Neural progenitor cell (in vitro differentiated cells): ENCODE measurements around the gene URAD. TPM values are rescaled to one million over a fixed set of nuclear protein-coding genes. Genes with fewer than 3 reads are reported as not detected.
"Not testable (repeated sequence)": the region's sequence is repeated elsewhere in the genome, so short reads cannot be mapped to it uniquely, and the experiment has no call there.

Experiments
- DNase-seq: peaks from one replicate; pipeline ENCODE4 v3.0.0-alpha.2; 2016; ENCODE audit warnings: low spot score
- H2AFZ ChIP-seq: fragments of 200-600 bp; sonication (generic); replicated peaks from 2 replicates; pipeline ENCODE4 v1.6.1; 2016; ENCODE audit warnings: antibody characterized with exemption
- H3F3A ChIP-seq: fragments of 200-600 bp; sonication (generic); 2 replicates; pipeline ENCODE4 v1.6.1; 2016; ENCODE audit warnings: antibody characterized with exemption, low read depth
- H3K27ac ChIP-seq: fragments of 200-600 bp; sonication (generic); 2 replicates; pipeline ENCODE4 v1.5.1; 2016; ENCODE audit warnings: mild to moderate bottlenecking
- H3K27me3 ChIP-seq: fragments of 200-600 bp; sonication (generic); 2 replicates; pipeline ENCODE4 v1.6.1; 2016; ENCODE audit warnings: mild to moderate bottlenecking, moderate library complexity
- H3K36me3 ChIP-seq: fragments of 200-600 bp; sonication (generic); 2 replicates; pipeline ENCODE4 v1.5.1; 2016
- H3K4me1 ChIP-seq: fragments of 200-600 bp; sonication (generic); 2 replicates; pipeline ENCODE4 v1.6.1; 2016; ENCODE audit warnings: mixed run types
- H3K4me2 ChIP-seq: fragments of 200-600 bp; sonication (generic); 2 replicates; pipeline ENCODE4 v1.6.1; 2016
- H3K4me3 ChIP-seq: fragments of 200-600 bp; sonication (generic); 2 replicates; pipeline ENCODE4 v1.5.1; 2016
- H3K79me2 ChIP-seq: fragments of 200-600 bp; sonication (generic); 2 replicates; pipeline ENCODE4 v1.6.1; 2016; ENCODE audit warnings: low read depth
- H3K9ac ChIP-seq: fragments of 200-600 bp; sonication (generic); 2 replicates; pipeline ENCODE4 v1.6.1; 2016
- H3K9me3 ChIP-seq: fragments of 200-600 bp; sonication (generic); 2 replicates; pipeline ENCODE4 v1.5.1; 2016; ENCODE audit warnings: low read depth
- H4K20me1 ChIP-seq: fragments of 200-600 bp; sonication (generic); 2 replicates; pipeline ENCODE4 v1.6.1; 2016; ENCODE audit warnings: low read depth
- H3K27ac Mint-ChIP-seq: 3 replicates; pipeline ENCODE4 v1.8.0; 2021; ENCODE audit warnings: mixed read lengths
- H3K27me3 Mint-ChIP-seq: 2 replicates; pipeline ENCODE4 v1.8.0; 2022; ENCODE audit warnings: low read depth, mild to moderate bottlenecking, inconsistent platforms, moderate library complexity, mixed read lengths; ENCODE audit not compliant: insufficient read depth
- H3K36me3 Mint-ChIP-seq: 3 replicates; pipeline ENCODE4 v1.8.0; 2021; ENCODE audit warnings: mixed read lengths
- H3K4me1 Mint-ChIP-seq: 3 replicates; pipeline ENCODE4 v1.8.0; 2021; ENCODE audit warnings: mixed read lengths
- H3K4me3 Mint-ChIP-seq: 3 replicates; pipeline ENCODE4 v1.8.0; 2021; ENCODE audit warnings: mild to moderate bottlenecking, moderate library complexity, mixed read lengths
- H3K9me3 Mint-ChIP-seq: 3 replicates; pipeline ENCODE4 v1.8.0; 2020; ENCODE audit warnings: mixed read lengths
- CTCF ChIP-seq: fragments of 200-600 bp; sonication (generic); IDR thresholded peaks from 2 replicates; pipeline ENCODE4 v1.5.1; 2017; ENCODE audit warnings: antibody characterized with exemption, mild to moderate bottlenecking
- EZH2 ChIP-seq: fragments of 200-600 bp; sonication (generic); IDR thresholded peaks from 2 replicates; pipeline ENCODE4 v1.6.1; 2017; ENCODE audit warnings: antibody characterized with exemption, mild to moderate bottlenecking, moderate library complexity
- EZH2phosphoT487 ChIP-seq: fragments of 200-600 bp; sonication (generic); IDR thresholded peaks from 2 replicates; pipeline ENCODE4 v1.6.1; 2017; ENCODE audit warnings: antibody characterized with exemption
- total RNA-seq: library from RNA; depleted of rRNA; stranded (reverse); fragments of >200 nt; gene quantifications from 2 replicates; pipeline ENCODE4 v1.2.3, GENCODE V29; 2015; ENCODE audit warnings: low replicate concordance

Gene URAD
- total RNA-seq, 1 donor from 2014 or later, result not detected

DNA sequence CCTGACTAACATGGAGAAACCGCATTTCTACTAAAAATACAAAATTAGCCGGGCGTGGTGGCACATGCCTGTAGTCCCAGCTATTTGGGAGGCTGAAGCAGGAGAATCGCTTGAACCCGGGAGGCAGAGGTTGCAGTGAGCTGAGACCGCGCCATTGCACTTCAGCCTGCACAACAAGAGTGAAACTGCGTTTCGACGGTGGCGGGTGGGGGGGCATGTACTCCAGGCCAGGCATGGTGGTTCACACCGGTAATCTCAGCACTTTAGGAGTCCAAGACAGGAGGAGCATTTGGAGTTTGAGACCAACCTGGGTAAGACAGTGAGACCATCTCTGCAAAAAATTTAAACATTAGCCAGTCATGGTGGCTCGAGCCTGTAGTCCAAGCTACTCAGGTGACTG lies 24.3 kb downstream of the URAD start:
- peaks cover 100% of the 10 kb centered on the region for H3K27me3 ChIP-seq
- H2AFZ ChIP-seq, H3K27ac Mint-ChIP-seq, H3K36me3 Mint-ChIP-seq, H3K4me2 ChIP-seq, H3K4me3 ChIP-seq, DNase-seq, H3K79me2 ChIP-seq, H3K36me3 ChIP-seq, H3K9me3 ChIP-seq, H3K9me3 Mint-ChIP-seq, H3K9ac ChIP-seq, H3K27ac ChIP-seq, H3K4me3 Mint-ChIP-seq: not testable (repeated sequence)
- Mint-ChIP-seq H3K27me3 (peaks cover 84% of the 10 kb centered on the region), H3K4me1 (peaks cover 29% of the 10 kb centered on the region)
- TF ChIP-seq EZH2, result peak; percentile 36
- peaks cover 34% of the 10 kb centered on the region for H3F3A ChIP-seq
- peaks cover 99% of the 10 kb centered on the region for H4K20me1 ChIP-seq
- peaks cover 24% of the 10 kb centered on the region for H3K4me1 ChIP-seq

- DNase-seq, result no peak
- peak; percentile 17 for TF ChIP-seq EZH2phosphoT487
- no peak for TF ChIP-seq CTCF
- TF ChIP-seq EZH2, result peak; percentile 60
- peaks cover 27% of the 10 kb centered on the region for H3K4me1 Mint-ChIP-seq
Measured at GRCh38 chr13:27963491-27963890, 25.0 kb downstream of the URAD start.

GRCh38 chr13:27962982-27963381 lies 25.5 kb downstream of the URAD start:
- Histone ChIP-seq H3K4me3 (no peak overlapping the region), H3K27ac (no peak overlapping the region), H3F3A (peaks cover 33% of the 10 kb centered on the region), H4K20me1 (peaks cover 99% of the 10 kb centered on the region), H3K79me2 (no peaks in the 10 kb centered on the region), H3K9me3 (no peaks in the 10 kb centered on the region), H3K9ac (no peak overlapping the region), H3K27me3 (peaks cover 100% of the 10 kb centered on the region), H2AFZ (no peak overlapping the region), H3K4me2 (no peak overlapping the region), H3K36me3 (no peaks in the 10 kb centered on the region), H3K4me1 (peaks cover 15% of the 10 kb centered on the region)
- Mint-ChIP-seq H3K27ac (no peak overlapping the region), H3K9me3 (no peaks in the 10 kb centered on the region), H3K27me3 (peaks cover 93% of the 10 kb centered on the region), H3K4me1 (peaks cover 27% of the 10 kb centered on the region), H3K4me3 (no peak overlapping the region), H3K36me3 (no peaks in the 10 kb centered on the region)
- TF ChIP-seq CTCF (no peak), EZH2phosphoT487 (peak; percentile 19), EZH2 (peak; percentile 20)
- no peak for DNase-seq

More at GRCh38 chr13:27963491-27963890, 25.0 kb downstream of the URAD start:
- H3F3A ChIP-seq, result peaks cover 33% of the 10 kb centered on the region
- peaks cover 99% of the 10 kb centered on the region for H4K20me1 ChIP-seq
- no peak overlapping the region for H2AFZ ChIP-seq
- H3K36me3 ChIP-seq, result no peaks in the 10 kb centered on the region
- H3K79me2 ChIP-seq, result no peaks in the 10 kb centered on the region
- no peak overlapping the region for H3K9ac ChIP-seq
- Mint-ChIP-seq H3K27me3 (peaks cover 89% of the 10 kb centered on the region), H3K9me3 (no peaks in the 10 kb centered on the region), H3K27ac (no peak overlapping the region), H3K4me3 (no peak overlapping the region), H3K36me3 (no peaks in the 10 kb centered on the region)
- H3K27me3 ChIP-seq, result peaks cover 100% of the 10 kb centered on the region
- H3K4me1 ChIP-seq, result peaks cover 19% of the 10 kb centered on the region
- no peaks in the 10 kb centered on the region for H3K9me3 ChIP-seq
- H3K4me3 ChIP-seq, result no peak overlapping the region
- H3K4me2 ChIP-seq, result no peak overlapping the region
- H3K27ac ChIP-seq, result no peak overlapping the region

- Histone ChIP-seq H3K4me2 (no peak overlapping the region), H3K27ac (no peak overlapping the region), H3K79me2 (no peaks in the 10 kb centered on the region), H3K9ac (no peak overlapping the region), H3K9me3 (no peaks in the 10 kb centered on the region), H3K4me1 (peaks cover 15% of the 10 kb centered on the region), H3K36me3 (no peaks in the 10 kb centered on the region), H4K20me1 (peaks cover 96% of the 10 kb centered on the region), H2AFZ (no peak overlapping the region), H3F3A (peaks cover 33% of the 10 kb centered on the region), H3K27me3 (peaks cover 100% of the 10 kb centered on the region), H3K4me3 (no peak overlapping the region)
- DNase-seq, result peak; percentile 45
- peaks cover 91% of the 10 kb centered on the region for H3K27me3 Mint-ChIP-seq
- H3K9me3 Mint-ChIP-seq, result no peaks in the 10 kb centered on the region
- H3K36me3 Mint-ChIP-seq, result no peaks in the 10 kb centered on the region
- H3K4me1 Mint-ChIP-seq, result peaks cover 20% of the 10 kb centered on the region
- TF ChIP-seq EZH2 (no peak), EZH2phosphoT487 (peak; percentile 26)
- peak overlapping the region; percentile 37 for H3K4me3 Mint-ChIP-seq
- H3K27ac Mint-ChIP-seq, result no peak overlapping the region
Measured at GRCh38 chr13:27962128-27962841, 26.2 kb downstream of the URAD start.
